D341Med (cell line): ENCODE data around the gene GREB1.
"Not testable (repeated sequence)": the region's sequence is repeated elsewhere in the genome, so short reads cannot be mapped to it uniquely, and the experiment has no call there.

Experiments used
- DNase-seq: peaks from one replicate; pipeline ENCODE4 v3.0.0; 2012; ENCODE audit warnings: low spot score

The GREB1 gene

DNA sequence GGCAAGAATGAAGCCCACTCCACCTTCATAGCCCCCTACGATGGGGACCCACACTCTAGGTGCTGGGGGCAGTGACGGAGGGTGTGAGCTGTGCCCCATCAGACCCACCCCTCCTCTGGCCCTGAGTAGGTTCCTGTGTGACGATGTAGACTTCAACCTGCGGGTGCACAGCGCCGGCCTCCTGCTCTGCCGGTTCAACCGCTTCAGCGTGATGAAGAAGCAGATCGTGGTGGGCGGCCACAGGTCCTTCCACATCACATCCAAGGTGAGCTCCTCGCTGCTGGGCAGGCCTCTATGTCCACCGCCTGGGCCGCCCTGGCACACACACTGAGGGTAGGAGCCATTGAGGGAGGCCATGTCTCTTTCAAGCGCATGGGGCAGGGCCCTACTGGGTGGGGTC, 101.3 kb downstream of the GREB1 start:
- DNase-seq, result no peak

DNA sequence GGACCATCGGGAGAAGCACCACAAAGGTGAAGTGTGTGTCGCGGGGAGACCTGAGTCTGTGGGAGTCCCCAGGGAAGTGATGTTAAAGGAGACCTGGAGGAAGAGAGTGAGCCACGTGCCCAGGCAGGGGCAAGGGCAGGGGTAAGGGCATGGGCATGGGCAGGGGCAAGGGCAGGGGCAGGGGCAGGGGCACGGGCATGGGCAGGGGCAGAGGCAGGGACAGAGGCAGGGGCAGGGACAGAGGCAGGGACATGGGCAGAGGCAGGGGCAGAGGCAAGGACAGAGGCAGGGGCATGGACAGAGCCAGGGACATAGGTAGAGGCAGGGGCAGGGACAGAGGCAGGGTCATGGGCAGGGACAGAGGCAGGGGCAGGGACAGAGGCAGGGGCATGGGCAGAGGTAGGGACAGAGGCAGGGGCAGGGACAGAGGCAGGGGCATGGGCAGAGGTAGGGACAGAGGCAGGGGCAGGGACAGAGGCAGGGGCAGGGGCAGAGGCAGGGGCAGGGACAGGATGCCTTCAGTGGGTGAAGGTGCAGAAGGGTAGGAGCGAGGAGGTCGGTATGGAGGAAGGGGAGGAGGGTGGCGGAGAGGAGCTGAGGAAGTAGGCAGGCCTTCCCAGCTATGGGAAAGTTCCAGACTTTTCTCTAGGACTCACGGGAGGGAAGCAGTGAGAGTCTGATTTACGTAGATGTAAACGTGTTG, 102.9 kb downstream of the GREB1 start:
- DNase-seq, result no peak

DNA sequence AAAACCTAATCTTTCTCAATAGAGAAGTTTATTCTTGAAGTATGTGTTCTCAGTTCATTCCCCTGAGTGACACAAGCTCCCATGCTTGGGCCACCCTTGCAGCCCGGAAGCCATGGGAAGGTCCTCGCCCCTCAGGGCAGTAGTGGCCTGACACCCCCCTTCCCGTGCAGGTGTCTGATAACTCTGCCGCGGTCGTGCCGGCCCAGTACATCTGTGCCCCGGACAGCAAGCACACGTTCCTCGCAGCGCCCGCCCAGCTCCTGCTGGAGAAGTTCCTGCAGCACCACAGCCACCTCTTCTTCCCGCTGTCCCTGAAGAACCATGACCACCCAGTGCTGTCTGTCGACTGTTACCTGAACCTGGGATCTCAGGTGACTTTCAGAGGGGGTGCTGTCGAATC, 103.7 kb downstream of the GREB1 start:
- no peak for DNase-seq

DNA sequence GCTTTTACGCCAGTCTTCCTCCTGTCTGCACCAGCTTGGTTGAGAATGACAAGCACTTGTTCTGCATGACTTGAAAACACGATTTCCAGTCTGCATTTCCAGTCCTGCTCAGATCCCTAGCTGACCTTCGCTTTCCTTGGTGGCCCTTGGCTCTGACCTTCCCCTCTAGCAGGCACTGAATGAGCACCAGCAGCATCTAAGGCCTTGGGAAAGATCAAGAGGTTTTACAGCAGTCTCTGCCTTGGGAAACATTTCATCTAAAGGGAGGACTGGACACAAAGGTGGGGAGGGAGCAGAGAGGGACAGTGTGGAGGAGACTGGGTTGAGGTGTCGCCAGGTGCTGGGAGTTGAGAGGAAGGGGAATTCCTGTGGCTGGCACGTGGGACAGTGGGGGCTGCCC, 105.7 kb downstream of the GREB1 start:
- no peak for DNase-seq

DNA sequence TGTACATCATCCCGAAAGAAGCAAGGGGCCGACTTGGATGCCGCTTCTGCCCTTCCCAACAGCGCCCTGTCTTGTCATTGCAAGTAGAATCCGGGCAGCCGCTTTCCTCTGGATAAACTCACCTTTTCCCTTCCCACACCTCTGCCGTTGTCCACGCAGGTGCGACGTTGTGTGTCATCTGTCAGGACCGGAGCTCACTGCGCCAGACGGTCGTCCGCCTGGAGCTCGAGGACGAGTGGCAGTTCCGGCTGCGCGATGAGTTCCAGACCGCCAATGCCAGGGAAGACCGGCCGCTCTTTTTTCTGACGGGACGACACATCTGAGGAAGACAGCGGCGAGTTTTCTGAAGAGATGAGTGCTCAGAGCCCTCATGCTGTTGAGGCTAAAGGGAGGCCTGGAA, 106.3 kb downstream of the GREB1 start:
- no peak for DNase-seq

DNA sequence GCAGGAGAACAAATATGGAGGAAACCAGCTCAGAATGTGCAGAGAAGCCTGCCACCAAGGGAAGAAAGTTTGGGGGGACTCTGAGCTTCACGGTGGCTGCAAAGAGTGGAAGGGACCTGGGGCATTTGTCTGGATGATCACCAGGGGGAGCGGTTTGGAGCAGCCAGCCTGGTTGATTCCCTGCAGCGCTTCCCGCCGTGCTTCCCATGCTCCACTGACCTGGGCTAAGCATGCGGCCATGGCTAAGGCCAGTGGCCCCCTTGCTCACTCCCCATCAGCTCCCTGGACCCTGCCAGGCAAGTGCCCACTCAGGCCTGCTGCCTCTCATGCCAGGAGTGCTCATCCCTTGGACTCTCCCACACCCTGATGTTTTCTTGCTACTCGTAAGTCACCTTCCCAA, 109.1 kb downstream of the GREB1 start:
- no peak for DNase-seq

DNA sequence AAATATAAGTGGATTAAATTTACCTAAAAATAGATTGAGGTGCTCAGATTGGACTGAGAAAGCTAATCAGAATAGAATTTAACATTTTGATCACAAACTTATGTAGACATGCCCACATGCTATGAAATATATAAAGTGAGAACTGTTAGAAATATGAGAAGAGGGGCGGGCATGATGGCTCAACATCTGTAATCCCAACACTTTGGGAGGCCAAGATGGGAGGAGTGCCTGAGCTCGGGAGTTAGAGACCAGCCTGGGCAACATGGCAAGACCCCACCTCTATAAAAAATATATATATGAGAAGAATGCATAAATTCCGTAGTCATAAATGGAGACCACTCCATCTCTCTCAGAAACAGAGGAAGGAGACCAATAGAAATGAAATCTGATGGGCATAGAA, 110.4 kb downstream of the GREB1 start:
- DNase-seq, result no peak

DNA sequence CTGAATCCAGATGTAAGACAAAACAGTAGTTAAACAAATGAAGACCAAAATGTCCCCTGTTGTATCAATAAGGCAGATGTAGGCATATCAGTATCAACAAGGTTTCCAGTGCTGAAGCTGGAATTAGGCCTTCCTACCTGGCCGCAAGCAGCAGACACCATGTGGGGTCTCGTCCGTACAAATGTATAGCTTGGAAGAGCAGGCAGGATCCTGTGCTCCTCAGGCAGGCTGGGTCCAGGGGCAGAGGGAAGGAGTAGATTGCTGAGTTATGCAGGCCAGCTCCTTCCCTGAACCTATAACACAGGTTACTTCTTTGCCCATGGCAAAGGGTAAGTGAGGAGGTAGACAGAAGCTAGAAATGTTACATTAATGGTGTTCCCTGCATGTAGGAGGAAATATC, 112.7 kb downstream of the GREB1 start:
- no peak for DNase-seq

DNA sequence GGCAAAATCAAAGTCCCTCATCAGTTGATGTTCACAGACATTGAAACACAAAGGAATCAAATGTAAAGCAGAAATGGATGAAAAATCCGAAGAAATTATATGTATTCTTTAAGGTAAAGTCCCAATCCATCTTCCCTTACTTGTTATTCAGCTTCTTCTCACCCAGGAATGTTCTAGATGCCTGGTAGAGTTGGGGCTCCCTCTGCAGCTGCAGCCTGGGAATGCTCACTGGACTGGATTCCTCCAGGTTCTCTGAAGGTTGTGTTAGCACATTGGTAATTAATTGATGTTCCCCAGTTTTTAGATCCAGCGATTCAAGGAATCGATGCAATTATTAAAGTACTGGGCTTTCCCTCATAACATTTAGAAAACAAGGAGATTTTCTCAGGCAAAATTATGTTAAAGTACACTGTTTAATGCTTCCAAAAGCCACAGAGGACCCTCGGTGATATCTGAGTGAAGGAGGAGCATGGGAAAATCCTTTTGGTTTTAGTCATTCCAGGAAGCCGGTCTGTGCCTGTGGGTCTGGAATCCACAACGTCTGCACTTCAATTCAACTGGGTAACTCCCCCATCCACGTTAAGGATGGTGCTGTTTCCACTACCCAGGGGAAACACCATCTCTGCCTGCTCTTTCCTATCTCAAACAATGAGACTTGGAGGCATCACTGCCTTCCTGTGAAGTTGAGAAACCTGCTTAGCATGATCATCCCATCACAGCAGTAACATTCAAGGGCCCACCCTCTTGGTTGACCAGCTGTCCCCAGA, 114.2 kb downstream of the GREB1 start:
- DNase-seq, result no peak

DNA sequence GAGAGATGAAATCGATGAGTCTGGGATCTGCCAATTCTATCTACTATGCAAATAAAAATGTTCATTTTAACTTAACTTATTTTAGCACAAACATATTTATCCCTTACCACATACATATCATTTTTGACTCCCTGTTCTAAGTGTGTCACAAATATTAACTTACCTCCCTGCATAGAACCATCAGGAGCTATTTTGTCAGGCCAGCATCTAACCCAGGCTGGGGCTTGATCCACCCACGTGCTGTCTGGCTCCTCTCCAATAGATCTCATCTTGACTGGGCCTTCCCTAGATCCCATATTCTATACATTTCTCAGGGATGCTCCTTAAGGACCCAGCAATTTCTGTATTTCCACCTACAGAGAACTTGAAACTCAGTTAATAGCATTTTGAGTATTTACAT, 115.2 kb downstream of the GREB1 start:
- DNase-seq, result no peak

DNA sequence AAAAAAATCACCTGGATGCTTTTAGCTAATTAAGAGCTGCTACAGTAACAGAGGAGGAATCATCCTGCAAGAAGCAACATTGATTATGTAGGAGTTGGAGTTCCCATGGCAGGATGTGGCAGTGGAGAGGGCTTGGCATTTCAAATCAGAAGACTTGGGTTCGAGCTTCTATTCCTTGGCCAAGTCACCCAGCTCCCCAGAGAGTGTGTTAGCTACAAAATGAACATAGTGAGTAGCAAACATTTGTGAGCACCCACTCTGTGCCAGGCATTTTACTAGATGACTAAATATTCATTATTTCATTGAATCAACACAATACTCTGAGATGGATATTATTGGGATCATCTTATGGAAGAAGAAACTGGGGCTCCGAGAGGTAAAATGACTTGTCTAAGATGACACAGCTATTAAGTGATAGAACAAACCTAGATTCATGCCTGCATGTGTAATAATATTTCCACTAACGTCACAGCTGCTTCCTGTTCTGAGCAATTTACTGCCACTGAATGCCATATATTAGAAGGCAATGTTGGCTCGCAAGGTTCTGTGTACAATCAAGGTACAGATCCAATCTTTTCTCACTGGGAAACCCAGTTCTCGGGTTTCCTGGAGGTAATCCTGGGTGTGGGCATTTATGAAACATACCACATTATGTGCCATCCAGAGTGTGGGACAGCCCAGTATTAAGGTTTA, 118.2 kb downstream of the GREB1 start:
- DNase-seq, result no peak

DNA sequence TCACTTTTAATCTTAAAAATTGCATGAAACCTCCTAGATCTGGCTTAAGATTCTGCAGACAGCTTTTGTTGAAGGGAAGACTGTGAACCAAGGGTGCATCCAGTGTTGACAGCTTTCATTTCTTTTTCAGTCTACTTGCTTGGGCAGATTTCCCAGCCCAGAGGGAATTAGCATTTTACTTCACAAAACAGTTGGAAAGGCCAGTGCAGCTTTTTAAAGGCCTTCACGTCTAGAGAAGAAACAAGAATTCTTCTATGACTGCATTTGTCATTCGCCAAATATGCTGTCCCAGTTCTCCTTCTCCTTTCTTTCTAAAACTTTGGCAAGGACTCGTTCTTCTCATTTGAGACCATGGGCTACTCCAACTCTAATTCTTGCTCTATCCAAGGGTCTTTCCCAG, 118.7 kb downstream of the GREB1 start:
- DNase-seq, result no peak

DNA sequence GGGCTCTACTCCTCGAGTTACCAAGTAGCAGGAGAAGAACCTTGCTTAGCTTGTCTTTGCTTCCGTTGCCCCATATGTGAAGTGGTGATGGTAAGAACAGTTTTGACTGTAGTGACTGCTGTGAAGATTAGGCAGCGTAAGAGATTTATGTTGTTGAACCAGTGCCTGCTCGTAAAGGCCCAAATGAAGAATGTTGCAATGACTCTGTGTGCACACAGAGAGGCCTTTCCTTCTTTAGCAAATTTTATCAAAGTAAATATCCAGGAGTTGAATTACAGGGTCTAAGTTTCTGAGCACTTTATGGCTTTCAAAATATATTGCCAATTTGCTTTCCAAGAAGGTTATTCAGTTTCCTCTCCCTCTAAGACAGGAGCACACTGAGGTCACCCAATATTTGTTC, 121.7 kb downstream of the GREB1 start:
- DNase-seq, result no peak

DNA sequence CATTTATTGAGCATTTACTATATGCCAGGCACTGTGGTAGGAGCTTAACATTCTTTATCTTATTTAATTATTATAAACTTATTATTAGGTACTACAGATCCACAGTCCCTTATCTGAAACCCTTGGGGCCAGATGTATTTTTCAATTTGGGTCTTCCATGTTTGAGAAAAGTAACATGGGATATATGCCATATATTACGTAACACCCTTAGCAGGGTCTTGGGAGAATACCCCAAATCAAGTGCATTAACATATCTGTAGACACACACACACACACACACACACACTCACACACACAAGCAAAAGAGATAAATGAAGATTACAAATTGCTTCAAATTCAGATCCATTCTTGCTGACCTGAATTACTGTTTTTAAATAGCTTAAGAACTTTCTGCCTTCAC, 122.4 kb downstream of the GREB1 start:
- no peak for DNase-seq

DNA sequence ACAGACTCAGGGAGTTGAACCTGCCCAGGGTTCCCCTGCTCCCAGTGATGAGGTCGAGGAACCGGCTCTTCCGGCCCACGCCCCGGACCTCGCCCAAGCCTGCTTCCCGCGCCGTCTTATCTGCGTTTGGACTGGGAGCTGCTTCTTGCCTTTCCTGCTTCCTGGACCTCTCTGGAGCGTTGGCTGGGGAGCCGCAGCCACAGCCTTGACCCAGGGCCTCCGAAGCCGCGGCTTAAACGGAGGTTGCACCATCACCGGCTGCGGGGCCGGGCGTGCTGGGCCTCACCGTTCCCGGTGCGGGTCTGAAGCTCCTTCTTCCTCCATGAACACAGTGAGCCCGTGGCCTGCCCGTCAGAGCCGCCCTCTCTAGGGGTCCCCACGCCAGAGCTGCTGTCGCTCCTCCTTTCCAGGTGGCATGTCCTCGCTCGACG, 122.8 kb downstream of the GREB1 start:
- no peak for DNase-seq

DNA sequence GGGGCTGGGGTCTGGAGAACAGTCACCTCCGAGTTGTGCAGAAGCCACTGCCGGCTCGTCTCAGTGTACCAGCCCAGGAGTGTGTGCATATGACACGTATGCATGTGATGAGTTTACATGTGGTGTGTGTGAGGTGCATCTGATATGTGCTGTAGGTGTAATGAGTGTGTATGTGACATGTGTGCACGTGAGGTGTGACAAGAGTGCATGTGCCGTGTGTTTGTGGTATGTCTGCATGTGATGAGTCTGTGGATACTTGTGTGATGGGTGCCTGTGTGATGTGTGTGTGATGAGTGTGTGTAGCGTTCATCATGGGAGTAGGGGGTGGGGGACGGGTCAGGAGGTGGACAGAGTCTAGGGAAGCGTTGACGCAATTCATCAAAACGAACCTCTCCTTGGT, 123.3 kb downstream of the GREB1 start:
- DNase-seq, result no peak

DNA sequence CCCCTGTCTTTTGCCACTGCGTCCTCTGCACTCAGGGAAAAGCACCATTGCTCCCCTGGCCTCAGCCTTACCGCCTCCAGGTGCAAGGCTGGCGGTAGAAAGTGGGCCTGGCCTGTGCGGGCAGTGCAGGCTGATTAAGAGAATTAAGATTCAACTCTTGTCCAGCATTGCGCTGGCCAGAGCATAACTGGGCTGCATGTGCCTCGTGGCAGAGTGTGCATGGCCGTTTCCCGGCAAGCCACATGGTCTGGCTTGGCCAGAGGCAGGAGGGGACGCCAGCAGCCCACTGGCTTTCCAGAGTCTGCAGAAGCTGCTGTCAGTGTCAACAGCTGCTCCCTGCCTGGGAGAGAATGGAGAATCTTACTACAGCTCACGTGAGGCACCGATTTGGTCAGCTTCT, 123.8 kb downstream of the GREB1 start:
- no peak for DNase-seq

DNA sequence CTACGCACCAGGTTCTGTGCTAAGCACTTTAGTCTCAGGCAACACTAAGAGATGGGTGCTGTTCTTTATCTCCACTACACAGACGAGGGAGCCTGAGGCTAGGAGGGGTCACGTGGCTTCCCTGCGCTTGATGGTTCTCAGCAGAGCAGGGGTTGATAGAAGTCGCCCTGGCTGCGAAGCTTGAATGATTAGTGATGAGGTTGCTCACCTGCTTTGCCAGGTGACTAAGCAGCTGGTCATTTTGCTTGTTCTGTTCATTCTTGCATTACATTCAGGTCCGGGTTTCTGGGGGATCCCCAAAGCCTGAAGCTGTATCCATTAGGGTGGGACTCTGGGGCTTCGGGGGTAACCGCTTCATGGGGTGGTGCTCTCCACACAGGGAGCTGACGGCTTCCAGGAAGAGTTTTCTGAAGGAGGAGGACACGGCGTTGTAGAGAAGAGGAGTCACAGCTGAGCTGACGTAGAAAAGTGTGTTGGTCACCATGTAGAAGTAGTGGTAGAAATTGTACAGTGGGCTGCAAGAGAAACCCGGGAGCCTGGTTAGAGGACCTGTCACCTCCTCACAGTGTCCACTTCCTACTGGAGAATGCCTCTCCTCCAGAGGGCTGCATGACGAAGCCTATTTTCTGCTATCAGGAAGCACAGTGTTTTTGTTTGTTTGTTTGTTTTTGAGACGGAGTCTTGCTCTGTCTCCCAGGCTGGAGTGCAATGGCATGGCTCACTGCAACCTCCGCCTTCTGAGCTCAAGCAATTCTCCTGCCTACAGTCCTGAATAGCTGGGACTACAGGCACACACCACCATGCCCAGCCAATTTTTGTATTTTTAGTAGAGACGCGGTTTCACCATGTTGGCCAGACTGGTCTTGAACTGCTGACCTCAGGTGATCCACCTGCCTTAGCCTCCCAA, 124.6 kb downstream of the GREB1 start:
- no peak for DNase-seq

DNA sequence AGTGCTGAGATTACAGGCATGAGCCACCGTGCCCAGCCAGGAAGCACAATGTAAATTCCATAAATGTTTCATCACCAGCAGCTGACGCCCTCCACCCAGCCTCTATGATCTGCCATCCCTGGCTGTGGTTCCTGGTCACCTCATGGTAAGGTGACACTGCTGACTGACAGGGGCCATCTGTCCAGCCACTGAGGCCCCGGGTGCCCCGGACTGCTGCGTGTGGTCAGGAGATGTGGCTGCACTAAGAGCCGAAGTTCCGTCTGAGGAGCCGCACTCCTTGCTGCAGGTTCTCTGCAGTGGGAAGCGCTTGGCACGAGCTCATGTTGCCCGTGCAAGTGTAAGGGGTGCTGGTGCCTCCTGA, 125.2 kb downstream of the GREB1 start:
- DNase-seq, result no peak

DNA sequence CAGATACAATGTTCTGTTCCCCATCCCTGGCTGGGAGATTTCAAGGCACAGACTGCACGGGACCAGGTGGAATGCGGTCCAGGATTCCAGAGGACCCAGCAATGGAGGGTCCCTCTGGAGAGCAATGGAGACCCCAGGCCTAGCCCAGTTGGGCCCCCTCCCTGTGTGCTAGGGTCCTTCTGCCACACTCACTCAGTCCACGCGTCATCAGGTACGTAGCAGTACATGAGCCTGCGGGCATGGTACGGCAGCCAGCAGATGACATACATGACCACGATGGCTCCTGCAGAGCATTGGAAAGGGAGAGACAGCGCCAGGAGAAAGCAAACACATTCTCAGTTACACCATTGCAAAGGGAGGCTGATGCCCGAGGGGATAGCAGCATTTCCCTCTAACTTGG, 126.0 kb downstream of the GREB1 start:
- no peak for DNase-seq

DNA sequence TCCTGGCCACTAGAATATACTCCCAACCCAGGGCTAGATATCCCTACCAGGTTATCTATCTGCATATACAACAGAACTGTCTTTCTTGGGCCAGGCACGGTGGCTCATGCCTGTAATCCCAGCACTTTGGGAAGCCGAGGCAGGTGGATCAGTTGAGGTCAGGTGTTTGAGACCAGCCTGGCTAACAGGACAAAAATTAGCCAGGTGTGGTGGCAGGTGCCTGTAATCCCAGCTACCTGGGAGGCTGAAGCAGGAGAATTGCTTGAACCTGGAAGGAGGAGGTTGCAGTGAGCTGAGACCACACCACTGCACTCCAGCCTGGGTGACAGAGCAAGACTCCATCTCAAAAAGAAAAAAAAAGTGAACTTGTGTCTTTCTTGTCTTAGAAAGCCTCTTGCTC, 126.6 kb downstream of the GREB1 start:
- not testable (repeated sequence) for DNase-seq

DNA sequence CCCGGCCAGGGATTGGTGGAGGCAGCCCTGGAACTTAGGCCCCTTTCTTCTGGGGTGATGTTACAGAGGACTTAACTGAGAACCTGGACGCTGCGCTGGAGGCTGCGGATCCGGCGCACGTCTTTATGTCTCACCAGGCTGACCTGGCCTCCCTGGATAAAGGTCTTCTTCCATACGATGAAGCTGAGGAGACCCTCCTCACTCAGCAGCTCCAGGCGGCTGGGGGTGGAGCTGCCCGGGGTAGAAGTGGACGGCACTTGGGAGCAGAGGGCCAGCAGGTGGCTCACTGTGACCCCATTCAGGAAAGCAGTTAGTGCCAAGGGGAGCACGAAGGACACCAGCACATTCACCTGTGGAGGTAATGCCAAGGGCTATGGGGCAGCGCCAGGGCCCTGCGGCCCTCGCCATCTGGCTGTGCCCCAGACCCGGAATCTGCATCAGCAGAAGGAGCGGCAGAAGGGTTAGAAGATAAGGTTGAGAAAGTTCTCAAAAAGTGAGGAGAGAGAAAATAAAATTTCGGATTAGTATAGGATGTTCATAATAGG, 128.1 kb downstream of the GREB1 start:
- no peak for DNase-seq
